ENCODE measurements around the gene HECTD2. TPM values are rescaled to one million over a fixed set of nuclear protein-coding genes. Genes with fewer than 3 reads are reported as not detected.

The HECTD2 gene
- total and polyA plus RNA-seq, 5 donors, result 4.6 to 13.4 (median 9.5) TPM

DNA sequence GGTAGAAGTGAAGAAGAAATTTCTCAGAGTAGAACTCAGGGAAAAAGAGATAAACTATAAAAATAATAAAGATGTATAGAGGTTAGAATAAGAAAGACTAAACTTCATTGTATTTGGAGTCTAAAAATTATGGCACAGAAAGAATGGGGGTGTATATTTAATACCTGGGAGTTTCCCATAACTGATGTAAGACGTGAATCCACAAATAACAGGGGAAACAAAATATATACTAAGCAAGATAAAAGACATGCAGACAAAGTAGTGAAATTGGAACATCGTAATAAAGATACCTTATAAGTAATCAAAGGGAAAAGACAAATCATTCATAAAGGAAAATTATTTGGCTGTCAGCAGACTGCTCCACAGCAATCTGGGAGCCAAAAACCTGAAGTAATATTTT lies 62.8 kb downstream of the HECTD2 start:
- Histone ChIP-seq H3K4me1 (ENCODE audit: control insufficient read depth, insufficient read depth, low read length) (no peaks in the 10 kb centered on the region), H3K27me3 (ENCODE audit: control insufficient read depth, insufficient read depth) (no peaks in the 10 kb centered on the region), H3K9me3 (ENCODE audit: control insufficient read depth, low read length) (no peaks in the 10 kb centered on the region), H3K27ac (ENCODE audit: low read length) (no peak overlapping the region), H3K4me3 (ENCODE audit: low read length) (no peak overlapping the region)
- intact Hi-C loops (cut with DNase I), result no loop called here
- ATAC-seq (no peak), DNase-seq (no peak)
- WGBS, result 97% methylated on average over 2 of the region's 2 CpGs

DNA sequence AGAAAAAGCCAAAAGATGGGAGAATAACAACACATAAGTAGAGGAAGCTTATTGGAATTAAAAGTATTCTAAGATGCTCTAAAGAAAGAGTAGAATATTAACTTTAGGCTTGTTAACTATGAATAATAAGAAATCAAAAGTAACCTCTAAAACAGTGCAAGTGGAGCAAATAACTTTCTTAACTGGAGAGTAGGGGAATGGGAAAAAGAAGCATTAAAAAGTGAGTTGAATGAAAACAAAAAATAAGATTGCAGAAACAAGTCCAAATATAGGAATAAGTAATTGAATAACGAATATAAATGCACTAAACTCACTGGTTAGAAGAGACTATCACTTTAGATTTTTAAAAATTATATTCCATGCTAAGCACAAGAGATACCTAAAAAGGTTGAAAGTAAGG lies 63.9 kb downstream of the HECTD2 start:
- Histone ChIP-seq H3K27ac (ENCODE audit: low read length) (no peak overlapping the region), H3K27me3 (ENCODE audit: control insufficient read depth, insufficient read depth) (no peaks in the 10 kb centered on the region), H3K4me1 (ENCODE audit: control insufficient read depth, insufficient read depth, low read length) (no peaks in the 10 kb centered on the region), H3K9me3 (ENCODE audit: control insufficient read depth, low read length) (no peaks in the 10 kb centered on the region), H3K4me3 (ENCODE audit: low read length) (no peak overlapping the region)
- intact Hi-C loops (cut with DNase I), result no loop called here
- ATAC-seq (no peak), DNase-seq (no peak)
- WGBS, result 93% methylated on average over 1 of the region's 1 CpG

DNA sequence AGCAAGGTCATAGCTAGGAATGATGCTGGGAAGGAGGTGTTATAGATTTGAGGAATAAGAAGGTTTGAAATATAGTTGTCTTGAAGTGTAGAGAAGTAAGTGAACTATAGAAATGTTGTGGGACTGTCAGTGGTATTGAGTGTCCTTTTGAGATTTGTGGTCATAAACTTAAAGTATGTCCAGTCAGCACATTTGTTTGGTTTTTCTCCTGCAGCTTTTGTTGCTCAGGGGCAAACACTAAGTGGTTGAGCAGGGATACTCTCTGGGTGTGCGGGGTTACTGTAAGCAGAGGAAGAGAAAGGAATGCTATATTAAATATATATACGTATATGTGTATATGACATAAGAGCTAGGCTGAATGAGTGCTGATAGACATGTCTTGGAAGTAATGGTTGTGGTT lies 67.1 kb downstream of the HECTD2 start:
- Histone ChIP-seq H3K9me3 (ENCODE audit: control insufficient read depth, low read length) (no peaks in the 10 kb centered on the region), H3K27me3 (ENCODE audit: control insufficient read depth, insufficient read depth) (no peaks in the 10 kb centered on the region), H3K4me3 (ENCODE audit: low read length) (no peak overlapping the region), H3K27ac (ENCODE audit: low read length) (no peak overlapping the region), H3K4me1 (ENCODE audit: control insufficient read depth, insufficient read depth, low read length) (no peaks in the 10 kb centered on the region)
- intact Hi-C loops (cut with DNase I), result no loop called here
- WGBS, result 95% methylated on average over 2 of the region's 2 CpGs
- ATAC-seq, result no peak
- no peak for DNase-seq

DNA sequence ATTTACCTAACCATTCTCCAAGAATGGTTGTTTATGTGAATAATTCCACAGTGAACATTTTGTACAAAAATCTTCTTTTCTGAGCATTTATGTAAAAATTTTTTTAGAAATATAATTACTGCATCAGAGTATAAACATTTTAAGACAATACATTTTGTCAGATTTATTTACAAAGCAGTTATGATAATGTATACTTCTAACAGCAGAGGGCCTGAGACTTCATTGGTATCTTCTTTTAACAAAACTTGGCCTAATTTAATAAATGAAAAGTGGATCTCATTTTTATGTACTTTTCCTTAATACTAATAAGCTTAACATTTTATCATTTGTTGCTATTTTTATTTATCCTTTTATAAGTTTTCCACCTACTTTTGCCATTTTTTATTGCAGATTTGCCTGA lies 69.4 kb downstream of the HECTD2 start:
- no peak overlapping the region for H3K27ac ChIP-seq (ENCODE audit: low read length)
- ATAC-seq, result no peak
- no peak overlapping the region for H3K4me3 ChIP-seq (ENCODE audit: low read length)
- DNase-seq, result no peak
- H3K4me1 ChIP-seq (ENCODE audit: control insufficient read depth, insufficient read depth, low read length), result no peaks in the 10 kb centered on the region
- intact Hi-C loops (cut with DNase I), result no loop called here
- no peaks in the 10 kb centered on the region for H3K27me3 ChIP-seq (ENCODE audit: control insufficient read depth, insufficient read depth)
- no peaks in the 10 kb centered on the region for H3K9me3 ChIP-seq (ENCODE audit: control insufficient read depth, low read length)

DNA sequence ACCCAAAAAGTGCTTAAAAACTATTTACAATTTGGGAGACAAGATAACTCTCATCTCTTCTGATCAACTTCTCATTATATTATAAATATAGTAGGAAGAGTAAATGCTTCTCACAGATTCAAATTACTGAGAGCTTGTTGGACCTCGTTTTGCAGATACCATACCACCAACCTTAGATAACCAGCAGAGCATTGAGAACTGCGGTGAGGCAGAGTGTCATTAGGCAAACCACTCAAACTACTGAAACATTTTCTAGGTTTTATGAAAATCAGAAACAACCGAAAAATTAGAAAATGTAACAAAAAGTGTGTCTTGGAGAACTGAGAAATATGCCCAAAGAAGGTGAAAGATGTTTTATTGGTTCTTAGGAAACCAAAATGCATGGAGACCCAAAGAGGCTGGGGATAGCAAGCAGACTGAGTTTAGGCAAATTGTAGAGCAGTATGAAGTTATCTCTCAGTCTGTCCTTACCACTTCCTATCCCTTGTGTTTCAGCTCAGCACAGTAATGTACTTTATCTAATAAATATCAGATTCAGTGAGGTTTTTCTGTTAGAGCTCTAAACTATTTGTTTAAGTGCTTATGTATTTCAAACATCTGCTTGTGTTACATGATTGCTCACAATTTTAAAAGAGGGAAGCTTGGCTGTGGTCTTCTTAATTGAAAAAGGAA lies 77.9 kb downstream of the HECTD2 start:
- Histone ChIP-seq H3K27me3 (ENCODE audit: control insufficient read depth, insufficient read depth) (no peaks in the 10 kb centered on the region), H3K9me3 (ENCODE audit: control insufficient read depth, low read length) (no peaks in the 10 kb centered on the region), H3K4me1 (ENCODE audit: control insufficient read depth, insufficient read depth, low read length) (no peaks in the 10 kb centered on the region), H3K27ac (ENCODE audit: low read length) (no peak overlapping the region), H3K4me3 (ENCODE audit: low read length) (no peak overlapping the region)
- DNase-seq (no peak), ATAC-seq (no peak)
- WGBS, result 74% methylated on average over 3 of the region's 3 CpGs
- intact Hi-C loops (cut with DNase I), result no loop called here

DNA sequence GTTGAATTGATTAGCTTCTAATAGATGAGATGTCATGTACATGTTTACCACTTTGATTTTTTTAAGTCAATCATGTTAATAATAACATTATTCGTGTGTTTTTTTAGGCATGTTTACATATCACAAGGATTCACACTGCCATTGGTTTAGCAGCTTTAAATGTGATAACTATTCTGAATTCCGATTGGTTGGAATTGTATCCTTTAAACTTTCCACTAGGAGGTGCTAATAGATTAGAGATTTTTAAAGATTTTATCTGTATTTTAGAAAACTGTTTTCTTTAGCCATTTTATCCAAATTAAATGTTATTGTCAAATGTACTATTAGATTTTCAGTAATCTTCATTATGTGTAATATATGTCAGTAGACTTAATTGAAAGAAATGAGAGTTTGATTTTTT lies 83.2 kb downstream of the HECTD2 start:
- Histone ChIP-seq H3K4me1 (ENCODE audit: control insufficient read depth, insufficient read depth, low read length) (no peaks in the 10 kb centered on the region), H3K27ac (ENCODE audit: low read length) (no peak overlapping the region), H3K27me3 (ENCODE audit: control insufficient read depth, insufficient read depth) (no peaks in the 10 kb centered on the region), H3K9me3 (ENCODE audit: control insufficient read depth, low read length) (no peaks in the 10 kb centered on the region), H3K4me3 (ENCODE audit: low read length) (no peak overlapping the region)
- 40% methylated on average over 2 of the region's 2 CpGs for WGBS
- DNase-seq (no peak), ATAC-seq (no peak)
- intact Hi-C loops (cut with DNase I), result loop anchor here in 3 of 4 donors (5.0 to 10.0 kb wide), 2 partner anchors 141 to 144 kb away; partner anchors contain the start of gene PPP1R3C (in 1 of the 3)

DNA sequence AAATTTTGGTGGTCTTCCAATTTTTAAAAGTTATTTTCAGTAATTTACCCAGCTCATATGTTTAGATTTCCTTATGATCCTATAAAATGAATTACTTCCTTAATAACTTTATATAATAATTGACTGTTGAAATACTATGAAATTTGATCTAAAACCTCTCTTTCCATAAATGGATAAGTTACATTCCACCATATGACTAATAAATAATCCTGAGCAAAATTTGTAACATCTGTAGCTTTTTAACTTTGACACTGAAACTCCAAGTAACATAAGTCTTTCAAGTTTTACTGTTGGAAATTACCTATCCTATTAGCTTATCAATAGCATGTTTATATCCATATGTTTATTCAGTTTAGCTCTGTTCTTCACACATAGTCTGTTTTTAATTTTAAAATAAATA lies 85.3 kb downstream of the HECTD2 start:
- DNase-seq (no peak), ATAC-seq (no peak)
- Histone ChIP-seq H3K4me1 (ENCODE audit: control insufficient read depth, insufficient read depth, low read length) (no peaks in the 10 kb centered on the region), H3K4me3 (ENCODE audit: low read length) (no peak overlapping the region), H3K27ac (ENCODE audit: low read length) (no peak overlapping the region), H3K9me3 (ENCODE audit: control insufficient read depth, low read length) (no peaks in the 10 kb centered on the region), H3K27me3 (ENCODE audit: control insufficient read depth, insufficient read depth) (no peaks in the 10 kb centered on the region)
- intact Hi-C loops (cut with DNase I), result loop anchor here in 2 of 4 donors (5.0 to 10.0 kb wide), 3 partner anchors 137 to 202 kb away; partner anchors contain the start of gene PPP1R3C (in 2 of the 2)

DNA sequence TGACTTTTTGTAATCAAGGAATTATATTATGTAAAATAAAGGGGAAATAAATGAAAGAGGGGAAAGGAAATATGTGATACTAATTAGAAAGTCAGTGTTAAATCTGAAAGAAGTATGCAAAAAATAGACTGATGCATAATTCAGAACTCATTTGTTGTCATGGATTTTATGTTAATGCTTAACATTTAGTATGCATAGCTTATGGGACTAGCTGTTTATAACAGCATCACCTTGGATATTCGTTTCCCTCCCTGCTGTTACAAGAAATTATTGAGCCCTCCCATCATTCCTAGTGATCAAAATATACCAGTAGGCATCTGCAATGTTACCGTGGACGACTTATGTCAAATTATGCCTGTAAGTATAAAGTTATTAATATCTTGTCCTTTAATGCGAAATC lies 85.9 kb downstream of the HECTD2 start:
- ATAC-seq (no peak), DNase-seq (no peak)
- no peak overlapping the region for H3K27ac ChIP-seq (ENCODE audit: low read length)
- intact Hi-C loops (cut with DNase I), result loop anchor here in 2 of 4 donors (5.0 to 10.0 kb wide), 3 partner anchors 136 to 201 kb away; partner anchors contain the start of gene PPP1R3C (in 2 of the 2)
- no peaks in the 10 kb centered on the region for H3K9me3 ChIP-seq (ENCODE audit: control insufficient read depth, low read length)
- H3K27me3 ChIP-seq (ENCODE audit: control insufficient read depth, insufficient read depth), result no peaks in the 10 kb centered on the region
- no peak overlapping the region for H3K4me3 ChIP-seq (ENCODE audit: low read length)
- H3K4me1 ChIP-seq (ENCODE audit: control insufficient read depth, insufficient read depth, low read length), result no peaks in the 10 kb centered on the region
- 93% methylated on average over 4 of the region's 4 CpGs for WGBS

DNA sequence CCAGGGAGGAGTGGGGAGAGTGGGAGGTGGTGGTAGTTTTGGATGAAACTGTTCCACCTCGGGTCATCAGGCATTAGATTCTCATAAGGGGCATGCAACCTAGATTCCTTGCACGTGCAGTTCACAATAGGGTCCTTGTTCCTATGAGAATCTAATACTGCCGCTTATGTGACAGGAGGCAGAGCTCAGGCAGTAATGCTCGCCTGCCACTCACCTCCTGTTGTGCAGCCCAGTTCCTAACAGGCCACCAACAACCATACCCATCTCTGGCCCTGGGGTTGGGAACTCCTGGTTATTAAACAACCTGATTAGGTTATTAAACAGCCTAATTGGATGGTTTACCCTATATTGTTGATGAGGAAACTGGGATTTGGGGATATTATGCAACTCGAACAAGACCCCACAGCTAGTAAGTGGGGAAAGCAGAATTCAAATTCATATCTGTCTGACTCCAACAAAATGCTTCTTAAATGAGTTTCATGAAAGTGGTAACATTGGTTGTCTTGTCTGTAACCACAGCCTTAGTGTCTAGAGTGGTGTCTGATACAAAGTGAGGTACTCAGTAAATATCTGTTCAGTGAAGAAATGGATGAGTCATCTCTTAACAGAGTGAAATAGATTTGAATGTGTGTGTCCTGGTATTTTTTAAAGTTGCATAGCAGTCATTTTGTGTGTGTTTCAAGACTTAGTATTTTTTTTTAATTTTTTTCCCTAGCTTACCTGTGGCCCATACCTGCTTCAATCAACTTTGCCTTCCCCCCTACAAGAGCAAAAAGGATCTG lies 101.6 kb downstream of the HECTD2 start:
- no peak for ATAC-seq
- Histone ChIP-seq H3K9me3 (ENCODE audit: control insufficient read depth, low read length) (no peaks in the 10 kb centered on the region), H3K27ac (ENCODE audit: low read length) (no peak overlapping the region), H3K4me3 (ENCODE audit: low read length) (no peak overlapping the region), H3K27me3 (ENCODE audit: control insufficient read depth, insufficient read depth) (no peaks in the 10 kb centered on the region), H3K4me1 (ENCODE audit: control insufficient read depth, insufficient read depth, low read length) (no peaks in the 10 kb centered on the region)
- no peak for DNase-seq
- intact Hi-C loops (cut with DNase I), result no loop called here
- 82% methylated on average over 5 of the region's 5 CpGs for WGBS

DNA sequence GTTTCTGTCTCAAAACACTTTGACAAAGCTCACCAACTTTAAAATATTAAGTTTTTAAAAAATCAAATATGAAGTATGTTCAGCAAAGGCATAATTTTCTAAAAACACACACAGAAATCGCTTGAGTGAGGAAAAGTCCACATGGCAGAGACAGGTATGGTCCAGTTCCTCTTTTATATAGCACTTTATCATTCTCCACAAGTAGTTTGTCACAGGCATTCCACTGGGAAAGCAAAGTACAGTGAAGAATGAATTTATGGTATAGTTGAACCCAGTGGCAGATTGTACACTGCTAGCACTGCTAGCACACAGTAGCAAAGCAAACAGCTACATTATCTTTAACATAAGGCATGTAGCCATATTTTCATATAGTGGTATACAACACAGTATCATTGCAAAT lies 102.3 kb downstream of the HECTD2 start:
- intact Hi-C loops (cut with DNase I), result no loop called here
- no peak overlapping the region for H3K27ac ChIP-seq (ENCODE audit: low read length)
- no peaks in the 10 kb centered on the region for H3K4me1 ChIP-seq (ENCODE audit: control insufficient read depth, insufficient read depth, low read length)
- no peaks in the 10 kb centered on the region for H3K9me3 ChIP-seq (ENCODE audit: control insufficient read depth, low read length)
- WGBS, result 95% methylated on average over 1 of the region's 1 CpG
- ATAC-seq (no peak), DNase-seq (no peak)
- H3K27me3 ChIP-seq (ENCODE audit: control insufficient read depth, insufficient read depth), result no peaks in the 10 kb centered on the region
- no peak overlapping the region for H3K4me3 ChIP-seq (ENCODE audit: low read length)

DNA sequence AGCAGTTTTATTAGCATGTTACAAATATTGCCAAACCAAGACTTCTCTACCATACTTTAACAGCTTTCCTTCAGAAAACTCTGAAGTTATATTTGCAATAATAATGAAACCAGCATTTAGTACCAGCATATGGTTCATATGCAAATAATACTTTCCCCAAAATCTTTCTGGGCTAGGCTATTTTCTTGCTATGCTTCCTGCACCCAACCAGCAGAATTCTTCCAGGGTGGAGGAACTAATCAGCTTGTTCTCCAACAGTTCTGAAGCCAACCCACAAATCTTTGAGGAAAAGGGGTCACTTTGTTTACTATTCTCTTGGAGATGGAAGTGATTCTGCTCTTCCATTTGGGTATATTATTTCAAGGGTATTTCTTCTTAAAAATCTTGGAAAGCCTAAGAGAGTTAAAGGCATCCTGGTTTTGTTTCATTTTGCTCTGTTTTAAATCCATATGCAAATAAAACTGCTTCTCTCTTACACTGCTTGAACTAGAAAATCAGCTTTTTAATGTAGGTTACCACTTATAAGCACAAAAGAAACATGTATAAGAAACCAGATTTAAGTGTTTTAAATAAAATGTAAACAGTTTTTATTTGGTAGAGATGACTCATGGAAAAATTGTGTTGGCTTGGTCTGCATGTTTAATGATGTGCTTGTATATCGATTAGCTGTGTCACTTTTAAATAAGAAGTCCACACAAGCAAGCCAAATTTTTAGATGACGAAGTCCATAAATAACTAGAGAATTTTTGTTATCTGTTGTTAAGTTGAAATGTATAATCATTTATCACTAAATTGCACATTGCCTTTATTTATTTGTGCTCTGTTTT lies 103.7 kb downstream of the HECTD2 start:
- Histone ChIP-seq H3K27ac (ENCODE audit: low read length) (no peak overlapping the region), H3K9me3 (ENCODE audit: control insufficient read depth, low read length) (no peaks in the 10 kb centered on the region), H3K27me3 (ENCODE audit: control insufficient read depth, insufficient read depth) (no peaks in the 10 kb centered on the region), H3K4me3 (ENCODE audit: low read length) (no peak overlapping the region), H3K4me1 (ENCODE audit: control insufficient read depth, insufficient read depth, low read length) (no peaks in the 10 kb centered on the region)
- no peak for DNase-seq
- 73% methylated on average over 2 of the region's 2 CpGs for WGBS
- intact Hi-C loops (cut with DNase I), result no loop called here
- ATAC-seq, result no peak
